ENCODE measurements around the gene NEGR1. TPM values are rescaled to one million over a fixed set of nuclear protein-coding genes. Genes with fewer than 3 reads are reported as not detected.
A peak's percentile ranks its signal among the peaks of the same experiment; 100 is the strongest.

The NEGR1 gene
- total RNA-seq, 1 experiment from 2014 or later, result 2.9 TPM

GRCh38 chr1:71737768-71738167 lies 544.6 kb downstream of the NEGR1 start:
- peaks cover 21% of the 10 kb centered on the region for H3K9me3 Mint-ChIP-seq
- peak; percentile 14 for DNase-seq (ENCODE audit: low spot score)
- peaks cover 3% of the 10 kb centered on the region; the same call in 1 of the 2 replicates for H3K36me3 Mint-ChIP-seq
- ChIA-PET POLR2A (no interaction called here), CTCF (no interaction called here)
- H3K4me1 Mint-ChIP-seq, result peaks cover 51% of the 10 kb centered on the region
- ATAC-seq, result peak; percentile 95
- peak overlapping the region; percentile 93 for H3K27ac Mint-ChIP-seq
- TF ChIP-seq E2F5 (CRISPR knock-in tag; IDR thresholded peaks at IDR 0.05) (no peak), GRHL2 (CRISPR knock-in tag; IDR thresholded peaks at IDR 0.05; ENCODE audit: insufficient replicate concordance, severe bottlenecking) (no peak), USF2 (CRISPR knock-in tag; IDR thresholded peaks at IDR 0.05) (no peak), ZNF532 (CRISPR knock-in tag; IDR thresholded peaks at IDR 0.05; ENCODE audit: borderline replicate concordance) (no peak), FOXP1 (CRISPR knock-in tag; IDR thresholded peaks at IDR 0.05; ENCODE audit: borderline replicate concordance) (no peak), SOX15 (CRISPR knock-in tag; IDR thresholded peaks at IDR 0.05) (no peak), IRF1 (CRISPR knock-in tag; IDR thresholded peaks at IDR 0.05) (no peak), CREB1 (CRISPR knock-in tag; IDR thresholded peaks at IDR 0.05) (no peak), ZBTB21 (CRISPR knock-in tag; IDR thresholded peaks at IDR 0.05; ENCODE audit: borderline replicate concordance) (no peak), USF1 (CRISPR knock-in tag; IDR thresholded peaks at IDR 0.05) (no peak), HMGXB4 (CRISPR knock-in tag; IDR thresholded peaks at IDR 0.05) (no peak), ERG (CRISPR knock-in tag; IDR thresholded peaks at IDR 0.05) (no peak), ELF4 (CRISPR knock-in tag; IDR thresholded peaks at IDR 0.05; ENCODE audit: low read depth) (no peak), HMGA2 (CRISPR knock-in tag; IDR thresholded peaks at IDR 0.05) (no peak), ZBTB43 (CRISPR knock-in tag; IDR thresholded peaks at IDR 0.05) (no peak), ZNF671 (CRISPR knock-in tag; IDR thresholded peaks at IDR 0.05) (no peak)
- H3K4me3 Mint-ChIP-seq, result peak overlapping the region; percentile 26; the same call in 1 of the 2 replicates
- no peaks in the 10 kb centered on the region for H3K27me3 Mint-ChIP-seq (ENCODE audit: low read depth)
